Sigmoid colon (tissue), 4 donors: ENCODE measurements around the gene PHAF1.

Experiments used
- CTCF ChIP-seq, 4 experiments: fragments of 450-650 bp in 3 of 4; fragments of 200-600 bp in 1 of 4; IDR thresholded peaks; one replicate each; pipeline ENCODE4 v1.5.1; 2016 to 2019; ENCODE audit warnings: antibody characterized with exemption in 4 of 4, mild to moderate bottlenecking in 3 of 4, moderate library complexity in 2 of 4
- EP300 ChIP-seq, 4 donors: sonication (generic); formaldehyde crosslinking; IDR thresholded peaks; one replicate each; pipeline ENCODE4 v1.6.1; 2017; ENCODE audit warnings: antibody characterized with exemption in 4 of 4
- POLR2A ChIP-seq, 2 donors: fragments of 450-650 bp; IDR thresholded peaks; one replicate each; pipeline ENCODE4 v1.6.1; 2016; ENCODE audit warnings: antibody characterized with exemption in 2 of 2, mild to moderate bottlenecking in 2 of 2, moderate library complexity in 2 of 2
- POLR2AphosphoS5 ChIP-seq, 4 donors: sonication (generic); formaldehyde crosslinking; IDR thresholded peaks; one replicate each; pipeline ENCODE4 v1.6.1; 2017; ENCODE audit warnings: antibody characterized with exemption in 4 of 4

- no peak for TF ChIP-seq CTCF (IDR thresholded peaks at IDR 0.05)
- TF ChIP-seq POLR2A (IDR thresholded peaks at IDR 0.05), result no peak
- TF ChIP-seq POLR2AphosphoS5 (IDR thresholded peaks at IDR 0.05), result no peak
- no peak for TF ChIP-seq EP300 (IDR thresholded peaks at IDR 0.05)
Observed at GRCh38 chr16:67128417-67128816, 18.7 kb downstream of the PHAF1 start.
